Astrocyte of the hippocampus (primary cell): ENCODE measurements around the gene L1CAM.
"Not testable (repeated sequence)": the region's sequence is repeated elsewhere in the genome, so short reads cannot be mapped to it uniquely, and the experiment has no call there.

ENCODE experiments used
- DNase-seq: peaks from one replicate; pipeline ENCODE4 v3.0.0; 2011; ENCODE audit warnings: low read depth, low spot score

The L1CAM gene

GRCh38 chrX:153829799-153830639 is 56.0 kb downstream of the L1CAM start, which contains the start of gene PDZD4:
TSS of gene PDZD4 (minus strand) at chrX:153830544. CDS start at chrX:153830298, 246 bp downstream.
- peak; percentile 13 for DNase-seq

GRCh38 chrX:153829549-153829798 is 56.5 kb downstream of the L1CAM start:
- no peak for DNase-seq

GRCh38 chrX:153828723-153829548 is 57.0 kb downstream of the L1CAM start:
- peak; percentile 38 for DNase-seq

- DNase-seq = no peak
These were observed 57.7 kb downstream of the L1CAM start for GRCh38 chrX:153828308-153828707.

- DNase-seq = no peak
These were observed 58.1 kb downstream of the L1CAM start for GRCh38 chrX:153827903-153828302.

- DNase-seq = no peak
These were observed 59.0 kb downstream of the L1CAM start for GRCh38 chrX:153827016-153827415.

- DNase-seq = no peak
These were observed 60.9 kb downstream of the L1CAM start for GRCh38 chrX:153825042-153825441.

- no peak for DNase-seq
These were observed 61.6 kb downstream of the L1CAM start for GRCh38 chrX:153824348-153824747.

GRCh38 chrX:153821066-153821465 is 64.9 kb downstream of the L1CAM start:
- no peak for DNase-seq

- DNase-seq = no peak
These were observed 65.4 kb downstream of the L1CAM start for GRCh38 chrX:153820601-153821000.

- no peak for DNase-seq
These were observed 66.5 kb downstream of the L1CAM start for GRCh38 chrX:153819384-153820040.

- peak; percentile 45 for DNase-seq
These were observed 67.2 kb downstream of the L1CAM start for GRCh38 chrX:153818571-153819383.

- not testable (repeated sequence) for DNase-seq
These were observed 67.9 kb downstream of the L1CAM start for GRCh38 chrX:153818064-153818463.

GRCh38 chrX:153816831-153817690 is 68.9 kb downstream of the L1CAM start:
- DNase-seq = no peak

- DNase-seq = no peak
These were observed 71.2 kb downstream of the L1CAM start for GRCh38 chrX:153814591-153815315.

- DNase-seq = no peak
These were observed 72.8 kb downstream of the L1CAM start for GRCh38 chrX:153813161-153813560.

- DNase-seq = no peak
These were observed 73.8 kb downstream of the L1CAM start for GRCh38 chrX:153812220-153812619.
